Measurements from ENCODE around the gene OR11H7.
"Not testable (repeated sequence)": the region's sequence is repeated elsewhere in the genome, so short reads cannot be mapped to it uniquely, and the experiment has no call there.

The OR11H7 gene

GRCh38 chr14:20280265-20280664, 51.5 kb downstream of the OR11H7 start:
- not testable (repeated sequence) for DNase-seq

Measured in activated naive CD4-positive, alpha-beta T cell treated with Interleukin-2 at 50 U/mL for 16 hours (primary cell).